Measurements from ENCODE around the gene FIGNL2. TPM values are rescaled to one million over a fixed set of nuclear protein-coding genes. Genes with fewer than 3 reads are reported as not detected.
A peak's percentile ranks its signal among the peaks of the same experiment; 100 is the strongest.

Gene FIGNL2
- total and polyA plus RNA-seq, 2 of the 4 experiments (the other 2 are of a cell fraction), result under 0.01 to 0.12 TPM

DNA sequence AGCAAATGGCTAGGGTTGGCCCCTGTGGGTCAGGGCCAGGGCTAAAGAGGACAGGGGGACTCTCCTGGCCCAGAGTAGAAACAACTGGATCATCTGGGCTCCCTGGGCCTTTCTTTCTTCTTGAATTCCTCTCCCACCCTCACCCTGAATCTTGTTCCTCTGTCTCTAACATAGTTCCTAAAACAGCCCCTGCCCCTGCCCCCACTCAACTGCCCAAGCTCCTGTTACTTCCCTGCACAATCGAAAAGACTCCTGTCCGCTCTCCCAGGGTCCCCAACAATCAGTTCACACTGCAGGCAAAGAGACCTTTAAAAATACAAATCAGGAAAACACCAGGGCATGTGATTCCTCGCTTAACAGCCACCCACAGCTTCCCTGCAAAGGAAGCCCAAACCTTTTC lies 21.4 kb upstream of the FIGNL2 start:
- peaks cover 2% of the 10 kb centered on the region; the same call in 1 of the 2 replicates for H3K4me1 ChIP-seq (ENCODE audit: control insufficient read depth, insufficient read depth, low read length)
- no peak overlapping the region for H2BK20ac ChIP-seq (ENCODE audit: low read depth, low read length)
- ChIA-PET CTCF (interaction anchor here (0.6 kb wide), 1 partner anchor 70 kb away, joined by 3 read pairs; no protein-coding TSS in a partner anchor), POLR2A (ENCODE audit: unreplicated experiment) (no interaction called here)
- H3K4me2 ChIP-seq (ENCODE audit: low read depth, low read length), result no peak overlapping the region
- no peak overlapping the region for H2AK9ac ChIP-seq (replicated peaks; ENCODE audit: low read depth, low read length, poor library complexity)
- ATAC-seq (ENCODE audit: low read depth), result no peak
- H2BK15ac ChIP-seq (ENCODE audit: low read depth, low read length), result no peak overlapping the region
- no peak overlapping the region for H4K5ac ChIP-seq (ENCODE audit: low read depth, low read length)
- no peak overlapping the region for H2BK120ac ChIP-seq (ENCODE audit: low read depth, low read length)
- H2AK5ac ChIP-seq (ENCODE audit: low read depth, low read length), result no peak overlapping the region
- H4K20me1 ChIP-seq (ENCODE audit: insufficient read depth, low read length), result no peaks in the 10 kb centered on the region
- WGBS, 2 experiments (ENCODE audit: extremely low coverage in 2 of 2, insufficient read length in 1 of 2), result 71% methylated on average over 1 of the region's 3 CpGs; no CpG with 5 or more reads in 1 of the 2 experiments
- no peak for TF ChIP-seq RFX5 (IDR thresholded peaks at IDR 0.05; ENCODE audit: low read depth, low read length)
- TF ChIP-seq MXI1 (IDR thresholded peaks at IDR 0.05; ENCODE audit: borderline replicate concordance, low read depth, low read length), result no peak
- TF ChIP-seq, protein P1, sequence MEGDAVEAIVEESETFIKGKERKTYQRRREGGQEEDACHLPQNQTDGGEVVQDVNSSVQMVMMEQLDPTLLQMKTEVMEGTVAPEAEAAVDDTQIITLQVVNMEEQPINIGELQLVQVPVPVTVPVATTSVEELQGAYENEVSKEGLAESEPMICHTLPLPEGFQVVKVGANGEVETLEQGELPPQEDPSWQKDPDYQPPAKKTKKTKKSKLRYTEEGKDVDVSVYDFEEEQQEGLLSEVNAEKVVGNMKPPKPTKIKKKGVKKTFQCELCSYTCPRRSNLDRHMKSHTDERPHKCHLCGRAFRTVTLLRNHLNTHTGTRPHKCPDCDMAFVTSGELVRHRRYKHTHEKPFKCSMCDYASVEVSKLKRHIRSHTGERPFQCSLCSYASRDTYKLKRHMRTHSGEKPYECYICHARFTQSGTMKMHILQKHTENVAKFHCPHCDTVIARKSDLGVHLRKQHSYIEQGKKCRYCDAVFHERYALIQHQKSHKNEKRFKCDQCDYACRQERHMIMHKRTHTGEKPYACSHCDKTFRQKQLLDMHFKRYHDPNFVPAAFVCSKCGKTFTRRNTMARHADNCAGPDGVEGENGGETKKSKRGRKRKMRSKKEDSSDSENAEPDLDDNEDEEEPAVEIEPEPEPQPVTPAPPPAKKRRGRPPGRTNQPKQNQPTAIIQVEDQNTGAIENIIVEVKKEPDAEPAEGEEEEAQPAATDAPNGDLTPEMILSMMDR (conservative IDR thresholded peaks at IDR 0.05; ENCODE audit: low read depth, low read length), result no peak
- TF ChIP-seq POLR2A (IDR thresholded peaks at IDR 0.05; ENCODE audit: low read depth, low read length), result no peak
- TF ChIP-seq, protein P2, sequence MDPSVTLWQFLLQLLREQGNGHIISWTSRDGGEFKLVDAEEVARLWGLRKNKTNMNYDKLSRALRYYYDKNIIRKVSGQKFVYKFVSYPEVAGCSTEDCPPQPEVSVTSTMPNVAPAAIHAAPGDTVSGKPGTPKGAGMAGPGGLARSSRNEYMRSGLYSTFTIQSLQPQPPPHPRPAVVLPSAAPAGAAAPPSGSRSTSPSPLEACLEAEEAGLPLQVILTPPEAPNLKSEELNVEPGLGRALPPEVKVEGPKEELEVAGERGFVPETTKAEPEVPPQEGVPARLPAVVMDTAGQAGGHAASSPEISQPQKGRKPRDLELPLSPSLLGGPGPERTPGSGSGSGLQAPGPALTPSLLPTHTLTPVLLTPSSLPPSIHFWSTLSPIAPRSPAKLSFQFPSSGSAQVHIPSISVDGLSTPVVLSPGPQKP (IDR thresholded peaks at IDR 0.05; ENCODE audit: borderline replicate concordance, low read depth, low read length), result no peak
- no peak for TF ChIP-seq SMC3 (IDR thresholded peaks at IDR 0.05; ENCODE audit: low read depth, low read length)
- no peak for TF ChIP-seq FOS (IDR thresholded peaks at IDR 0.05; ENCODE audit: low read depth, low read length)
- BruUV-seq (replicated peaks), result no TSS peak
- H2BK5ac ChIP-seq (ENCODE audit: low read depth, low read length, poor library complexity, severe bottlenecking), result no peak overlapping the region
- dilution Hi-C loops (cut with HindIII; ENCODE audit: low sequenced_read_pairs, unreplicated experiment) (loop anchor here (25.0 kb wide), 1 partner anchor 92 kb away; the partner anchor contains the start of gene ACVR1B), intact Hi-C loops (cut with micrococcal nuclease) (no loop called here), in situ Hi-C loops (cut with MboI; ENCODE audit: low sequenced_read_pairs) (loop anchor here (5.0 kb wide), 1 partner anchor 448 kb away; the partner anchor contains the start of gene SLC4A8)
- no peak overlapping the region for H3K4me3 ChIP-seq (ENCODE audit: insufficient read depth, low read depth, low read length)
- H4K8ac ChIP-seq (ENCODE audit: low read depth in 2 of 2, low read length in 2 of 2), result no peak overlapping the region
- peaks cover 40% of the 10 kb centered on the region for H3K27me3 ChIP-seq (ENCODE audit: control insufficient read depth, insufficient read depth, low read length)
- H3K56ac ChIP-seq (ENCODE audit: extremely low read depth, insufficient read depth, low read length), result no peak overlapping the region
- H3K23ac ChIP-seq (ENCODE audit: low read depth, low read length), result no peak overlapping the region
- H3K14ac ChIP-seq (replicated peaks; ENCODE audit: low read depth, low read length), result no peak overlapping the region
- DNase-seq, result no peak
- no peaks in the 10 kb centered on the region for H3K9me1 ChIP-seq (ENCODE audit: insufficient read depth, low read length)
- H3K9me3 ChIP-seq (ENCODE audit: control insufficient read depth, insufficient read depth, low read length), result no peaks in the 10 kb centered on the region
- no peak overlapping the region for H3K18ac ChIP-seq (ENCODE audit: low read depth, low read length)
- no peaks in the 10 kb centered on the region for H3K36me3 ChIP-seq (ENCODE audit: control insufficient read depth, insufficient read depth, low read length)
- H2AFZ ChIP-seq (replicated peaks; ENCODE audit: low read length, poor library complexity), result peak overlapping the region; percentile 81
- no peak overlapping the region for H4K91ac ChIP-seq (ENCODE audit: insufficient read depth, low read depth, low read length)
- H3K9ac ChIP-seq (ENCODE audit: low read depth, low read length), result no peak overlapping the region
- no peaks in the 10 kb centered on the region for H3K79me1 ChIP-seq (ENCODE audit: low read depth in 1 of 2, low read length in 2 of 2)
- no peak overlapping the region for H3K4ac ChIP-seq (ENCODE audit: low read depth, low read length)
- H3K27ac ChIP-seq (ENCODE audit: insufficient read depth, low read length), result no peak overlapping the region

Data from IMR-90 (cell line).